Panc1 (cell line): ENCODE data around the gene RUFY1. TPM values are rescaled to one million over a fixed set of nuclear protein-coding genes. Genes with fewer than 3 reads are reported as not detected.

ENCODE experiments used
- ATAC-seq: fragments of 200-7000 bp; cut with Tn5 transposase; 2 replicates; pipeline ENCODE4 v1.9.1; 2020; ENCODE audit warnings: mild to moderate bottlenecking, moderate library complexity
- BruUV-seq: library from RNA; stranded (reverse); fragments of 400-500 nt; replicated peaks from 2 replicates; lab custom pipeline; 2021; lab: Mats Ljungman, UMichigan
- CTCF ChIA-PET: fragments of 300-600 bp; sonication (Branson Sonifier 250); formaldehyde crosslinking; loops from one replicate; lab custom pipeline; 2022; ENCODE audit warnings: antibody characterized with exemption; lab: Charles Lee
- POLR2A ChIA-PET: fragments of 300-600 bp; sonication (Branson Sonifier 250); formaldehyde crosslinking; loops from one replicate; lab custom pipeline; 2022; ENCODE audit warnings: antibody characterized with exemption; lab: Charles Lee
- DNase-seq: peaks from one replicate; pipeline ENCODE4 v3.0.0-alpha.2; 2010; ENCODE audit warnings: low read depth, low spot score
- H3K27ac ChIP-seq: 2 replicates; pipeline ENCODE4 v1.5.1; 2011; ENCODE audit warnings: mild to moderate bottlenecking, low read length, inconsistent platforms
- H3K27me3 ChIP-seq: fragments of 200-500 bp; sonication (Bioruptor generic); 2 replicates; pipeline ENCODE4 v1.6.0; 2014; ENCODE audit warnings: low read length, inconsistent platforms; ENCODE audit not compliant: control insufficient read depth, insufficient read depth
- H3K36me3 ChIP-seq: fragments of 200-500 bp; sonication (Bioruptor generic); 2 replicates; pipeline ENCODE4 v1.5.1; 2014; ENCODE audit warnings: inconsistent platforms, mild to moderate bottlenecking, low read length, moderate library complexity; ENCODE audit not compliant: control insufficient read depth, insufficient read depth
- H3K4me1 ChIP-seq: 2 replicates; pipeline ENCODE4 v1.5.1; 2011; ENCODE audit warnings: inconsistent platforms, mild to moderate bottlenecking, low read length, moderate library complexity; ENCODE audit not compliant: control insufficient read depth, insufficient read depth
- H3K4me3 ChIP-seq, 2 experiments: 2 replicates each; pipeline ENCODE4 v1.5.1; 2011 to 2012; ENCODE audit warnings: low read depth in 2 of 2, low read length in 2 of 2, mild to moderate bottlenecking in 2 of 2, inconsistent platforms in 1 of 2, moderate library complexity in 1 of 2
- H3K9me3 ChIP-seq: fragments of 200-500 bp; sonication (Bioruptor generic); 2 replicates; pipeline ENCODE4 v1.5.1; 2014; ENCODE audit warnings: low read depth, mild to moderate bottlenecking, inconsistent platforms, low read length, moderate library complexity; ENCODE audit not compliant: control insufficient read depth, insufficient read depth
- POLR2AphosphoS5 ChIP-seq: IDR thresholded peaks from 2 replicates; pipeline ENCODE4 v1.6.1; 2012; ENCODE audit warnings: mild to moderate bottlenecking, low read depth, low read length, moderate library complexity
- SIN3A ChIP-seq: IDR thresholded peaks from 2 replicates; pipeline ENCODE4 v1.6.1; 2012; ENCODE audit warnings: low read depth, mild to moderate bottlenecking, low read length, moderate library complexity, borderline replicate concordance; ENCODE audit not compliant: insufficient read depth
- TCF7L2 ChIP-seq: IDR thresholded peaks from 2 replicates; pipeline ENCODE4 v1.6.1; 2011; ENCODE audit warnings: mild to moderate bottlenecking, low read depth, low read length, inconsistent platforms
- in situ Hi-C: cut with HindIII; loops from 2 replicates; pipeline ENCODE4 v1.10.0; 2016; ENCODE audit warnings: low sequenced_read_pairs, low pct_unique_long_range_greater_than_20kb
- intact Hi-C: fragments of 100-400 bp; cut with micrococcal nuclease; formaldehyde crosslinking; loops from one replicate; pipeline ENCODE4 v1.10.0; 2022; ENCODE audit not compliant: unreplicated experiment
- total RNA-seq: library from RNA; stranded (reverse); gene quantifications from one replicate; pipeline ENCODE4 v1.2.1, GENCODE V29; 2021; ENCODE audit not compliant: unreplicated experiment
- TF ChIP-seq, protein P1 (sequence below), 2 experiments: IDR thresholded peaks; 2 replicates each; pipeline ENCODE4 v1.6.1; 2011 to 2012; ENCODE audit warnings: low read depth in 2 of 2, control low read depth in 1 of 2, low read length in 1 of 2, mild to moderate bottlenecking in 1 of 2, moderate library complexity in 1 of 2; ENCODE audit not compliant: insufficient read depth in 1 of 2
- TF ChIP-seq, protein P2 (sequence below): fragments of 450-650 bp; IDR thresholded peaks from 2 replicates; pipeline ENCODE4 v1.5.1; 2017; ENCODE audit warnings: mild to moderate bottlenecking

The RUFY1 gene
- total RNA-seq, 1 experiment from 2014 or later, result 66.3 TPM

GRCh38 chr5:179599100-179599499, 48.7 kb downstream of the RUFY1 start:
- intact Hi-C loops, result no loop called here
- BruUV-seq, result no TSS peak
- Histone ChIP-seq H3K27me3 (no peaks in the 10 kb centered on the region), H3K36me3 (peaks cover 6% of the 10 kb centered on the region), H3K27ac (no peak overlapping the region), H3K4me3 (no peak overlapping the region), H3K4me1 (no peaks in the 10 kb centered on the region), H3K9me3 (no peaks in the 10 kb centered on the region)
- POLR2A ChIA-PET, result no interaction called here
- no peak for ATAC-seq
- in situ Hi-C loops, result no loop called here
- CTCF ChIA-PET, result no interaction called here
- no peak for DNase-seq
- TF ChIP-seq, protein P1, sequence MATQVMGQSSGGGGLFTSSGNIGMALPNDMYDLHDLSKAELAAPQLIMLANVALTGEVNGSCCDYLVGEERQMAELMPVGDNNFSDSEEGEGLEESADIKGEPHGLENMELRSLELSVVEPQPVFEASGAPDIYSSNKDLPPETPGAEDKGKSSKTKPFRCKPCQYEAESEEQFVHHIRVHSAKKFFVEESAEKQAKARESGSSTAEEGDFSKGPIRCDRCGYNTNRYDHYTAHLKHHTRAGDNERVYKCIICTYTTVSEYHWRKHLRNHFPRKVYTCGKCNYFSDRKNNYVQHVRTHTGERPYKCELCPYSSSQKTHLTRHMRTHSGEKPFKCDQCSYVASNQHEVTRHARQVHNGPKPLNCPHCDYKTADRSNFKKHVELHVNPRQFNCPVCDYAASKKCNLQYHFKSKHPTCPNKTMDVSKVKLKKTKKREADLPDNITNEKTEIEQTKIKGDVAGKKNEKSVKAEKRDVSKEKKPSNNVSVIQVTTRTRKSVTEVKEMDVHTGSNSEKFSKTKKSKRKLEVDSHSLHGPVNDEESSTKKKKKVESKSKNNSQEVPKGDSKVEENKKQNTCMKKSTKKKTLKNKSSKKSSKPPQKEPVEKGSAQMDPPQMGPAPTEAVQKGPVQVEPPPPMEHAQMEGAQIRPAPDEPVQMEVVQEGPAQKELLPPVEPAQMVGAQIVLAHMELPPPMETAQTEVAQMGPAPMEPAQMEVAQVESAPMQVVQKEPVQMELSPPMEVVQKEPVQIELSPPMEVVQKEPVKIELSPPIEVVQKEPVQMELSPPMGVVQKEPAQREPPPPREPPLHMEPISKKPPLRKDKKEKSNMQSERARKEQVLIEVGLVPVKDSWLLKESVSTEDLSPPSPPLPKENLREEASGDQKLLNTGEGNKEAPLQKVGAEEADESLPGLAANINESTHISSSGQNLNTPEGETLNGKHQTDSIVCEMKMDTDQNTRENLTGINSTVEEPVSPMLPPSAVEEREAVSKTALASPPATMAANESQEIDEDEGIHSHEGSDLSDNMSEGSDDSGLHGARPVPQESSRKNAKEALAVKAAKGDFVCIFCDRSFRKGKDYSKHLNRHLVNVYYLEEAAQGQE (IDR thresholded peaks at IDR 0.05; ENCODE audit: insufficient read depth in 1 of 2, low read depth in 2 of 2, low read length in 1 of 2), result no peak
- TF ChIP-seq SIN3A (no peak), POLR2AphosphoS5 (no peak), TCF7L2 (no peak)
- TF ChIP-seq, protein P2, sequence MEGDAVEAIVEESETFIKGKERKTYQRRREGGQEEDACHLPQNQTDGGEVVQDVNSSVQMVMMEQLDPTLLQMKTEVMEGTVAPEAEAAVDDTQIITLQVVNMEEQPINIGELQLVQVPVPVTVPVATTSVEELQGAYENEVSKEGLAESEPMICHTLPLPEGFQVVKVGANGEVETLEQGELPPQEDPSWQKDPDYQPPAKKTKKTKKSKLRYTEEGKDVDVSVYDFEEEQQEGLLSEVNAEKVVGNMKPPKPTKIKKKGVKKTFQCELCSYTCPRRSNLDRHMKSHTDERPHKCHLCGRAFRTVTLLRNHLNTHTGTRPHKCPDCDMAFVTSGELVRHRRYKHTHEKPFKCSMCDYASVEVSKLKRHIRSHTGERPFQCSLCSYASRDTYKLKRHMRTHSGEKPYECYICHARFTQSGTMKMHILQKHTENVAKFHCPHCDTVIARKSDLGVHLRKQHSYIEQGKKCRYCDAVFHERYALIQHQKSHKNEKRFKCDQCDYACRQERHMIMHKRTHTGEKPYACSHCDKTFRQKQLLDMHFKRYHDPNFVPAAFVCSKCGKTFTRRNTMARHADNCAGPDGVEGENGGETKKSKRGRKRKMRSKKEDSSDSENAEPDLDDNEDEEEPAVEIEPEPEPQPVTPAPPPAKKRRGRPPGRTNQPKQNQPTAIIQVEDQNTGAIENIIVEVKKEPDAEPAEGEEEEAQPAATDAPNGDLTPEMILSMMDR, result no peak

- no peak for DNase-seq
- BruUV-seq, result no TSS peak
- intact Hi-C loops (no loop called here), in situ Hi-C loops (no loop called here)
- Histone ChIP-seq H3K4me1 (no peaks in the 10 kb centered on the region), H3K27ac (no peak overlapping the region), H3K4me3 (no peak overlapping the region), H3K36me3 (peaks cover 6% of the 10 kb centered on the region), H3K27me3 (no peaks in the 10 kb centered on the region), H3K9me3 (no peaks in the 10 kb centered on the region)
- ATAC-seq, result no peak
- CTCF ChIA-PET, result no interaction called here
- POLR2A ChIA-PET, result interaction anchor here (0.6 kb wide), 1 partner anchor 869 kb away, joined by 3 read pairs; the partner anchor contains the start of gene ZNF354A
- TF ChIP-seq SIN3A (no peak), POLR2AphosphoS5 (no peak), TCF7L2 (no peak)
- TF ChIP-seq, protein P1 (IDR thresholded peaks at IDR 0.05; ENCODE audit: insufficient read depth in 1 of 2, low read depth in 2 of 2, low read length in 1 of 2), result no peak
- TF ChIP-seq, protein P2, result no peak
Observed at GRCh38 chr5:179599566-179599965, 49.2 kb downstream of the RUFY1 start.
